GM19328 (cell line): ENCODE results near the gene CPTP.
A peak's percentile ranks its signal among the peaks of the same experiment; 100 is the strongest.

Experiments used
- ATAC-seq: cut with Tn5 transposase; IDR thresholded peaks from one replicate; pipeline ENCODE4 v1.9.1; 2021; ENCODE audit warnings: mild to moderate bottlenecking, moderate library complexity; ENCODE audit not compliant: unreplicated experiment

CPTP gene

GRCh38 chr1:1317420-1317819, 7.2 kb upstream of the CPTP start:
- ATAC-seq = no peak

GRCh38 chr1:1318131-1318652, 6.4 kb upstream of the CPTP start:
- ATAC-seq = no peak

GRCh38 chr1:1318777-1319645, 5.6 kb upstream of the CPTP start:
- no peak for ATAC-seq

- no peak for ATAC-seq
Observed at GRCh38 chr1:1319646-1319941, 5.0 kb upstream of the CPTP start.

GRCh38 chr1:1320666-1321448, 3.7 kb upstream of the CPTP start:
- no peak for ATAC-seq

- no peak for ATAC-seq
Observed at GRCh38 chr1:1321477-1321876, 3.1 kb upstream of the CPTP start.

GRCh38 chr1:1322418-1322817, 2.2 kb upstream of the CPTP start:
- ATAC-seq = no peak

GRCh38 chr1:1322952-1323351, 1.6 kb upstream of the CPTP start:
- no peak for ATAC-seq

GRCh38 chr1:1324084-1324523, 498 bp upstream of the CPTP start:
- ATAC-seq = peak; percentile 15

GRCh38 chr1:1325288-1326074, 879 bp downstream of the CPTP start:
- ATAC-seq = no peak

- no peak for ATAC-seq
Observed at GRCh38 chr1:1326075-1326605, 1.5 kb downstream of the CPTP start.

GRCh38 chr1:1327291-1327690, 2.7 kb downstream of the CPTP start:
- ATAC-seq = no peak

- ATAC-seq = no peak
Observed at GRCh38 chr1:1328254-1328653, 3.7 kb downstream of the CPTP start.

- ATAC-seq = no peak
Observed at GRCh38 chr1:1329304-1330210, 5.0 kb downstream of the CPTP start.

GRCh38 chr1:1330366-1331067, 5.9 kb downstream of the CPTP start:
- no peak for ATAC-seq

GRCh38 chr1:1331068-1331965, 6.7 kb downstream of the CPTP start, which contains the start of gene TAS1R3:
Gene TAS1R3, plus strand, starts transcription at chr1:1331280. Its CDS starts 66 bp downstream, at chr1:1331346.
- no peak for ATAC-seq

- ATAC-seq = no peak
Observed at GRCh38 chr1:1332031-1332755, 7.6 kb downstream of the CPTP start.
